HEK293T (cell line): ENCODE results near the gene SH3BP4.

ENCODE experiments used
- BHLHE40 ChIP-seq: fragments of 450-650 bp; IDR thresholded peaks from 2 replicates; pipeline ENCODE4 v1.6.1; 2016; ENCODE audit warnings: mild to moderate bottlenecking, moderate library complexity, borderline replicate concordance
- TARDBP ChIP-seq: fragments of 450-650 bp; IDR thresholded peaks from 2 replicates; pipeline ENCODE4 v1.6.1; 2016

DNA sequence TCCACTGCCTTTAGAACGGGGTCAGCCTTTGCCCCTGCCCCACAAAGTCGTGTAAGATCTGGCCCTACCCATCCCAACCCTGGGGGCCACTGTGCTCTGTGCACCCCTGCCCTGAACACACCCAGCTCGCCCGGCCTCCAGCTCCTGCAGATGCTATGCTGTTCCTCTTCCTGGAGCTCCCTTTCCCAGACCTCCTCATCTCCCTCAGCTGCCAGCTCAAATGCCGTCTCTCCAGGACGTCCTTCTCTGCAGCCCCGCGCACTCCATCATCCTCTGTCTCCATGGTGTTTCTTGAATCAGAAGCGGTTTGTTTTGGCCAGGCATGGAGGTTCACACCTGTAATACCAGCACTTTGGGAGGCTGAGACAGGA is 94.1 kb downstream of the SH3BP4 start:
- no peak for TF ChIP-seq TARDBP
- TF ChIP-seq BHLHE40 = no peak
